ENCODE measurements around the gene PNKP.

The PNKP gene

DNA sequence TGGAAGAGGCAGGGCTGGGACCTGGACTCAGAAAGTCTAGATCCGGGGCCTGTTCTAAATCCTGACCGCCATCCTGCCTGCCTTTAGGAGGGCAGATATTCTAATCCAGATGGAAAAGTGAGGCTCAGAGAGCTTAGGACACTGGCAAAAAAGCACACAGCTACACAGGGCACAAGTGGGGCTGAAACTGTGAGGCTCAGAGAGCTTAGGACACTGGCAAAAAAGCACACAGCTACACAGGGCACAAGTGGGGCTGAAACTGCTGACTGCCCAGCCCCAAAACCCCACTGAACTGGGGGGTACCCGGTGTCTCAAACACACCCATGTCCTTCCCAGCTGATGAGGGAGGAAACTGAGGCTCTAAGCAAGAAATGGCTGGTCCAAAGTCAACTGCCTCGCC is 7.8 kb upstream of the PNKP start:
- DNase-seq, result no peak

DNA sequence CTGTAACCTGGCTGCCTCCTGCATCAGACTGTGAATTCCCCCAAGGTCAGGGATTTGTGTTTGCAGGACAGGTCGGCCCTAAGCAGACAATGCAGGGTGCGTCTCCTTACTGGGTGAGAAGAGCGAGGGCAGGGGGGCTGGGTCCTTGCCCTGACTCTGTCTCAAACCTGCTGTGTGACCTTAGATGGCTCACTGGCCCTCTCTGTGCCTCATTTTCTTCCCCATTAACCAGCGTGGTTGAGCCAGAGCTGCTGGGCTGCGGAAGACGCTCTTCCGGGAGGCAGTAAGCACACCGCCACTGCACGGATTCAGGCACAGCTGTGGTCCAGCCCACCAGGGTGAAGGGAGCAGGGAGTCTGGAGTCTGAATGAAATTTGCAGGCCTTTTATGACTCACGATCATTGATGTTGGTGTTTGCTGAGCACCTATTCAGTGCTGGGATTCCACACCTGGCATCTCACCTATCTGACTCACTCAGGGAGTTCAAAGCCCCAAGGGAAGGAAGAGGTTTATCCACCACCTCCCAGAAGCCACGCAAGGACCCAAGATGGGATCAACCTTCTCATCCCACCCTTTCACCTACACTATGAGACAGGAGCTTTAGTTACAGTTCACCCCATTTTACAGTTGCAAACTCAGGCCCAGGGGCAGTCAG is 7.3 kb upstream of the PNKP start:
- DNase-seq, result no peak

DNA sequence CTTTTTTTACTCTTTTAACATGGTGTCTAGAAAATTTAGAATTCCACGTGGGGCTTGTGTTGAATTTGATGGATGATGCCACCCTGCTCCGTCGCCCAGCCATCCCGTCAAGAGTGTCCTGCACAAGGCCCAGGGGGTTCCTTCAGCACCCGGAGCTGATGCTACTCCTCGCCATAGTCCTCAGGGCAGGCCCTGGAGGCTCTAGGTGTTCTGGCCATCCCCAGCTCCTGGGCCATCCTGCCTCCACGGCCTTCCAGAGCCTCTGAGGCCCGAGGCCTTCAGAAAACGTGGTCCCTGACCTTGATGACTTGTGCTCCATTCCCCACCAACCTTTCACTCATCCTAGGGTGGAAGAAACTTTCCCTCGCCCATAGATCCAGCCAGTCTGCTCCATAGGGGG is 6.5 kb upstream of the PNKP start:
- no peak for DNase-seq

DNA sequence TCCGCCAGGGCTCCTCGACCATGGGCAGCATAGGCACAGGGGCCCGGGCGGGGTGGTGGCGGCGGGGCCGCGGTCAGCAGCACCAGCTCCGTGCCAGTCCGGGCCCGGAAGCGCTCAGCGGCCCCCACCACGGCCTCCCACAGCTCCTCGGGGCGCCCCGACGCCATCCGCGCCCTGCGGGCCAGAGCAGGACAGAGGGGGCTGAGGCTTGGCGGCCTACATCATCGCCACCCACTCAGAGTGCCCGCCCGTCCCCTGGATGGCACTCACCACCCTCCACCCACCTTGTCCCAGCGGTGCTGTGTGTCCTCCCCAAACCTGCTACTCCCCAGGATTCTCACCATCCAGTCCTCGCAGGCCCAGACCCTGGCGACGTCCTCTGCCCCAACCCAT is 5.7 kb upstream of the PNKP start:
- DNase-seq, result no peak

DNA sequence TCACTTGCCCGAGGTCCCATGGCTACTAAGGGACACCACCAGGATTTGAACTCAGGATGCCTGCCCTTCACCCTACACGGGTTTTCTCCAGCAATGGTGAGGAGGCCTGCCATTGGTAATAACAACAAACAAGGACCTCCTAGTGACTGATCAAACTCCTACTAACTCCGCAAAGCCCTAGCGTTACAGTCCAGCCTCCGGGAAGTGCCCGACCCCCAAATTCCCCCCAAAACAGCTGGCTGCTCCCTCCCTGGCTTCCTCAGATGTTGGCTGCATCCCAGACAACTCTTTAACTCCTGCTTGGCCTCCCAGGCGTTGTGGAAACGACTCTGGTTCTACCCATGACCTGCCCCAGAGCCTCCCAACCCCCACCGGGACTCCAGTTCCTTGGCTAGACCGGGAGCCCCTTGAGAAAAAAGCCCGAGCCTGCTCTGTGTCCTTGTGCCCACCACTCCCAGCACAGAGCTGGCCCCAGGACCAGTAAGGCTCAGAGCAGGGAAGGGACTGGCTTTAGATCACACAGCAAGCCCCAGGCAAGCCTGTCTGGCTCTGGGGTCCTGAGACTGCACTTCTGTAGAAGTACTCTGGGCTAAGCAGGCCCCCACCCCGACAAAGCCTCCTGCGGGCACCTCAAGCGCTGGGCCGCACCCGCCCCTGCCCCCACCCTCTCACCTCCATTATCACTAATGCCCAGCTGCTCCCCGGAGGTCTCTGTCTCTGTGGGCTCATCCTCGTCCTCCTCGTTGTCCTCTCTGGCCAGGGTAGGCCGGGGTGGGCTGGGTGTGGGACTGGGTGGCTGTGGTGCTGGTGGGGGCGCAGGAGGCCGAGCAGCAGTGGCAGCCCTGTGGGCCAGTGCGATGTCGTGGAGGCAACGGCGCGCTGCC is 5.1 kb upstream of the PNKP start:
- DNase-seq, result no peak

DNA sequence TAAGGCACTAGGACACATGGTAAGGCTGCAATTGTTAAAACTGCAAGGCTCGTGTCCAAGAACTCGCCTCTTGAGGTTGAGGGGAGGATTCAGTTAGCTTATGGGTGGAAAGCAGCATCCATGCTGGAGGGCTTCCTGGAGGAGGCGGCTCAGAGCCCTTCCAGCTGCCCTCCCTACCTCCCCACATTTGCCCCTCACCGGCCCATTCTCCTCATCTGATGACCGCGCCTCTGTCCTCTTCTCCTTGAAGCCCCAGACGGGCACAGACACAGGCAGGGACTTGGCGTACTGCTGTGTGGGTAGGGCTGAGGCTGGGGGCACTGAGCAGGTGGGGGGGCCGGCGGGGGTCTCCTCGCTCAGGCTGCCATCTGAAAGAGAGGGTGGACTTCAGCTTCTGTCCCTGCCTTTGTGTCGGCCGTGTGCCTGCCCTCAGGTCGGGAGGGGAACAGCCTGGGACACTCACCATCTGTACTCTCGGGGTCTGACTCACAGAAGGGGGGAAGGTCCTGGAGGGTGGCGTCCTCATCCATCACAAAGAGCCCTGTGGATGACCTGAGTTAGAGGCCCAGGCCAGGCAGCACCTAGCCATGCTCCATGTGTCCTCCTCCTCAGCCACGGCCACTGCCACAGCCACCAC is 4.1 kb upstream of the PNKP start:
- no peak for DNase-seq

DNA sequence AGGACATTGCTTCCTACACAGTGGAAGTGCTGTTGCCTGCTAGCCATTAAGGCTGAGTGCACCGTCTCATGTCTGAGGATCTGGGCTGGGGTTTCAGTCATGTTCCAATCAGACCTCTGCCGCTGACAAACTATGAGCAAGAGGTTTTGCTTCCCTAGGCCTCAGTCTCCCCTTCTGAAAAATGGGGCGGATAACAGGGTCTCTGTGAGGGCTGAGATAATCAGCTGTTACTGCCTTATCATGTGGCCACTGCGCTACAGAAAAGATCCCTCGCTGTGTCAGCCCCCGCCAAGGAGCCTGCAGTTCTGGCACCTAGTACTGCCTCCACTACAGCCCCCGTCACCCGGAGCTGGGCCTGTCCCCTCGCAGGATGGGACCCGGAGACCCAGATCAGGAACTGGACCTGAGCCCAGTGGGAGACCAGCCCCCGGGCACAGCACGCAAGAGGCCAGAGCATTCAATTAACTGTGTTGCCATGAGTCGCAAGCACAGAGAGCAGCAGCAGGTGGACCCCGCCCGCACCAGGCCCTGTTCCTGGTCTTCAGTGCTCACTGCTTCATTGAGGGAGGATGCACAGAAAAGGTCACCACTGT is 3.0 kb upstream of the PNKP start:
- DNase-seq, result no peak

DNA sequence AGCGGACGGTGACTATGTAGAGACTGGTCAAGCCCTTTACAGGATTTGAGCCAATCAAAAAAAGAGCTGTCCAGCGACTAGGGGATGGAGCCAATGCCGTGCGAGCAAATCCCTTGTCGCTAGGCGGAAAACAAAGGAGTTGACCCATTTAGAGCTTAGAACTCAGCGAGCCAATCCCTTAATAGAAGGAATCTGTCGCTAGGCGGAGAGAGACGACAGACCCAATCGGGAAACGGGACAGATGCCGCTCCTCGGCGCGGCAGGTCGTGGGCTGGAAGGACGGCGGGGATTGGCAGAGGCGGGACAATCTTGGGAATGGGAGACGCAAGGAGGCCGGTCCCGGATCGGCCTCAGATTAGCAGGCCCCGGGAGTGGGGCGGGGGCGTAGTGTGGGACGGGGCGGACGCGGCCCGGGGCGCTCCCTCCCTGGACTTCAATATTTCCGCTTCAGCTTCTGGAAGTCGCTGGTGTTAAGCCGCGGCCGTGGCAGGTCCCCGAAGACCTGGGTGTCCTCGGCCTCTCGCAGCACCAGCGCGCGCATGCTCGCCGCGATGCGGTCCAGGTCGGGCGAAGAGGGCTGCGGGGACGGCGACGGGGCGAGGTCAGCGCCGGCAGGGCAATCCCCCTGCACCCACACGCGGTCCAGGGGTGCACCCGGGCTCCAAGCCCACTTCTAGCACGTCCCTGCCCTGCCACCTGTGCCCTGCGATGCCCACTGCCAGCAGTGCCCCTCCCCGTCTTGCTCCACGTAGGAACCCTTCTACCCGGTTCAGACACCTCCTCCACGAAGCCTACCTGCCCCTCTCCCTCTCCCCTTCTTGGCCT is 2.3 kb upstream of the PNKP start:
- DNase-seq, result peak; percentile 86

DNA sequence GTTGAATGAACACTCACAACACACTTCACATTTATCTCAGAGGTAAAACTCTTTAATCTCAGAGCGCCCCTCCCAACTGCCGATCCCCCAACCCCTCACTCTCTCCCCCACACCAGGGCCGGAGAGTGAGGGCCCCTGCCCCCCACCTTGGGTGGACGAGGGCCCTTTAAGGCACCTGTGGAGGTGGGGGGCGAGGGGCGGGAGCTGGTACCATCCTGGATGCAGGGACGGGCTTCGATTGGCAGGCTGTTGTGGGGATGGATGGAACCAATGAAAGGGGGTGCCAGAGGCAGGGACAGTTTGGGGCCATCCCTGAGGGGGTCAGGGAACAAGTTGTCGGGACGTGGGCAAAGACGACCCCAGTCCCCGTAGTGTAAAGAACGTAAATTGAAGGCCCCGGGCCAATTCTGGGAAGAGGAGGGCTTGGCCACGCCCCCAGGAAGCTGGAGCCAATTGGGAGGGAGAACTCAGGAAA is 1.7 kb upstream of the PNKP start:
- no peak for DNase-seq

DNA sequence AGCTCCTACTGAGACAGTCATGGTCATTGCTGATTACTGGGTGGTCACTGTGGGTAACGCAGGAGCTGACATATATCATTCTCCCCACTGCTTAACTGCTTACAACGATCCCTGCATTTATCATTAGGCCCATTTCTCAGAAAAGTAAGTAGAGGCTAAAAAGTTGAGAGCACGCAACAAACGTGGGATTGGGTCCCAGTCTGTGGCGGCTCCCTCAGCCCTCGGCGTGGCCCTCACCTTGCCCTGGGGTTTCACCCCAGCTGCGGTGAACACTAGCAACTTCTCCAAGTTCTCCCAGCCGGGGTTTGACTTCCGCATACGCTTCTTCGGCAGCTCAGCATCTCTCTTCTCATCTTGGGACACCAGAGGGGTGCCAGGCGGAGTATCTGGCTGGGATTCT is 2.5 kb downstream of the PNKP start:
- DNase-seq, result no peak

DNA sequence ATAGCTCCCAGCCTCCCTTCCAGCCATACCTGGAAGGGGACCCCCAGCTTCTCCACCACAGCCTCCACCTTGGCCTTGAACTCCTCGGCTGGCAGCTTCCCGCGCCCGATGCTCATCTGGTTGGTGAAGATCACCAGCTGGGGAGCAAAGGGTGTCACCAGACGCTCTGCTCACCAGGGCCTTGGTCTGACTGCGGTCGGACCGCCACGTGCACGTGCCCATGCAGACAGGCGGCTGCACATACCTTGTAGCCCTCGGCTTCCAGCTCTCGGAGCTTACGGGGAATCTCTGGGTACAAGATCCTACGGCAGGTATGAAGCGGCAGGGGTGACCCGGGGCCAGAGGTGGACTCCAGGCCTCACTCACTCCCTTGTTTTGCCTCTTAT is 3.4 kb downstream of the PNKP start:
- no peak for DNase-seq

DNA sequence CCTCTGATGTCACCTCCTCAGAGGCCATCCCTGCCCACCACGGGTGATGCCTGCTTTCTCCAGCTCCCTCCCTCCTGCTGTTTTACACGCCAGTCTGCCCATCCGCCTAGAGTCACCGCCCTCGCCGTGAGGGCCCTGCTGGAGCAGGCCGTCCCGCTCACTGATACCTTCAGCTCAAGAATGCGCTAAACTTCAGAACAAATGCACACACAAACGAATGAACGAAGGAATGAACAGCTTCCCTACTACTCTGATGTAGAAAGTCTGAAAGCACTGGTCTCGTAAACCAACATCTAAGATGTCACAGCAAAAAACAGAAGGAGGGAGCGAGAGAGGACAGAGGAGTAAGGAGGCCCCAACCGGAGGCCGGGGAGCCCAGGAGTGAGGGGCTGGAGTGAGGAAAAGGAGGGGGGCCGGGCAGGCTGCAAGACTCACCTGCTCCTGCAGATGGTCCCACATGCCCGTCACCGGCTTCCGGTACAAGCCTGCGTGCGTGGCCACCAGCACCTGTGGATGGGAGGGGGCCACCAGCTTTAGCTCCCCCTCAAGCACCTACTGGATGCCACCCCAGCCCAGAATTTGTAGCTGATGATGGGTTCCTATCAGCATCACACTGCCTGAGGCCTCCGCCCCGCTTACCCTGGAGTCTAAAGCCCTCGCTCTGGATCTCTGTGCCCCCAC is 4.0 kb downstream of the PNKP start:
- DNase-seq, result no peak

DNA sequence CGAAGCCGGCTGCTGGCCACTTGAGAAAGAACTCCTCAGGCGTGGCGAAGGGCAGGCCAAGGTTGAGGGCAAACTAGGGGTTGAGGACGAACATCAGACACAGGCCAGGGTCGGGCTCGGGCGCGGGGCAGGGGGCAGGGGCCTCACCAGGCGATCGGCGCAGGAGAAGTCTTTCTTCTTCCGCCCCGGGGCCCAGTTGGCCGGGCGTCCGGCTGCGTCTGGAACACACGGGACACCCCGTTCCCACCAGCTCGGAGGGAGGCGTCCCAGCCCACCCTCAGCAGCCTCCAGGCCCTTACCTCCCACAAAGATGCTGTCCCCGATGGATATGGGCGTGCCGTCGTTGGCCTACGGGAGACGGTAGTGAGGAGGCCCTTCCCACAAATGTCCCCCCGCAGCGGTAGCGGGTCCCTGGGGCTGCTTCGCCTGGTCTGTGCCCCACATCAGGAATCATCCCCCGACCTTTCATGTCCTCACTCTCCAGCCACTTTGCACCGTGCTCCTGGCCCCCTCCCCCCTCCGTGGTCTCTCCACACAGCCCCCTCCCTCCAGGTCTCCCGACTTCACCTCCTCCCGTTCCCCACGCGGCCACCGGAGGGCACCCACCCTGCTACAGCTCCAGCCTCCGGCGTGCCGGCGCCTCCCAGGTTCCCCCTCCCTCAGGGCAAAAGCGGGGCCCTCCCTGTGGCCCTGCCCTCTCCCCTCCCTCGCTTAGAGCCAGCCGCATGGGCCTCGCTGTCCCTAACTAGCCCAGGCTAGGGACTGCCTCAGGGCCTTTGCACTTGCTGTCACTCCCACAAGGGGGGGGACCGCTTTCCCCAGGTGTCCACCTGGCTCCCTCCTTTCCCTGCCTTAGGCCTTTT is 4.8 kb downstream of the PNKP start:
- DNase-seq, result no peak

DNA sequence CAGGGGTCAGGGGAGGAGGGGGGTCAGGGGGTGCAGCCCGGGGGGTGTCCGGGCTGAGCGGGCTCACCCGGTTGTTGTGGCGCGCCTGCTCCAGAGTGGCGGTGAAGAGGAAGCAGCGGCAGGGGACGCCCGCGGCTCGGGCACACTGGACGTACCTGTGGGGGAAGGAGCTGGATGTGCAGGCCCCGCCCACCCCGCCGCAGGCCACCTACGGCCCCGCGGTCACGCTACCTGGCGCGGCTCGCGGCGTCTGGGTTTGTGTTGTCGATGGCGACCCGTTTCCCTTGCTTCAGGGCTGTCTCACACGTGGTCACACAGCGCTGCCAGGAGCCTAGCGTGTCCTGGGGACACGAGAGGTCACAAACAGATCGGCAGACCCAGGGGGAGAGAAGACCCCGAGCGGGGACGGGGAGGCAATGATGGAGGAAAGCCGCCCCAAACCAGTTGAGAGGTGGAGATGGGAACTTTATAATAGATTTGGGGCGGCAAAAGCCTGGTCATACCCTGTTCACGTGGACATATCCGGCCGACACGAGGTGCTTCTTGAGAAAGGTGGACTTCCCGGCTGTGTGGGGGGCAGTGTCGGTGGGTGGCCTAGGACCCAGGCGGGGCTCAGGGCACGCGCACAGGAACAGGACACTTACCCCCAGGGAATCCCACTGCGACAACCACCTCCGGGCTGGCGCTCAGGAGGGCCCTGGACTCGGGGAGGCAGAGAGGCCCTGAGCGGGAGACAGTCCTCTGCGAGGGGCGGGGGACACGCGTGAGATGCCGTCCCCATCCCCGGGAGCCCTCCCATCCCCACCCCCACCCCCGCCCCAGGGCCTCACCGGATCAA is 5.6 kb downstream of the PNKP start:
- DNase-seq, result no peak

DNA sequence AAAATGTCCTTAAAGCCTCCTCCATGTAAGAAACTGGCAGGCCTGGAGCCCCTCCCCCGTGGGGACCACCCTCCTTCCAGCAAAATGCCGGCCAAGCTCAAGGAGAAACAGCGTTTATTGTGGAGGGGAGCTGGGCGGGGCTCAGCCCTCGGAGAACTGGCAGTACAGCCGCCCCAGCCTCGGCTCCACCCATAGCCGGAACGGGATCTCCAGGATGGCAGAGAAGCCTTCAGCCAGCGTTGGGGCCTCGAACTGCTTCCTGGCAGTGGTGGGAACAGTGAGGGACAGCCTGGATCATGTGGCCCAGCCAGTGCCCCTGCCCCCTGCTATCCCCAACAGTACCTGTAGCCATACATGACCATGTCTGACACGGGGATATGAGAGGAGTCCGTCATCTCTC is 6.3 kb downstream of the PNKP start:
- no peak for DNase-seq

DNA sequence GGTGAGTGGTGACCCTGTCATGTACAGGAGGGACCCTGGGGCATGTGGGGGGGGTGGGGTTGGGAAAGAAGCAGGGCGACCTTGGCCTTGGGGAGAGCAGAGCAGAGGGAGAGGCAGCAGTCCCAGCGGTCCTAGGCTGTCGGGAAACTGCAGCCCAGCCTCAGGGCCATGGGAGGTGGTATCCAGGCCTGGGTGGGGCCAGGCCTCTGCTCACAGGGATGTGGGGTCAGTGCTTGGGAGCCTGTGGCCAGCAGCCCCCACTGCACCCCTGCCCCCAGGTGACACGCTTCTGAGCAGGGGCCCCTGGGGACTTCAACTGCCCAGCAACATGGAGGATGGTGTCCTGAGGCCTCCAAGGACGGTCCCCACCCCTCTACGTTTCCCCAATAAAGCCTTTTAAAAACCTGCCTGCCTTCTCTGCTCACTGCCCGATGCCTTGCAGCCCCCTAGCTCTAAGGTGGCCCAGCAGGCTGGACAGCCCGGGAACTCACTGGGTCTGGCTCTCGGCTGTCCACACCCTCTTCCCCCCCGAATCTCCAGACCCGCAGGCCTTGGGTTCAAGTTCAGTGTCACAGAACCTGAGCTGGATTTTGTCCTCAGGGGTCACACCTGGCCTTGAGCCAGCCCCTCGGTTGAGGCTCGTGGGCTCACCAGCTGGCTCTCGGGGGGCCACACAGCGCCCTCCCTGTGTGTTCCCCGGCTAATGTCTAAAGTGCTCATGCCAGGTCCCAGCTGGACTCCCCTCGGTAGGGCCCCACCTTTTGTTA is 6.9 kb downstream of the PNKP start:
- DNase-seq, result no peak

DNA sequence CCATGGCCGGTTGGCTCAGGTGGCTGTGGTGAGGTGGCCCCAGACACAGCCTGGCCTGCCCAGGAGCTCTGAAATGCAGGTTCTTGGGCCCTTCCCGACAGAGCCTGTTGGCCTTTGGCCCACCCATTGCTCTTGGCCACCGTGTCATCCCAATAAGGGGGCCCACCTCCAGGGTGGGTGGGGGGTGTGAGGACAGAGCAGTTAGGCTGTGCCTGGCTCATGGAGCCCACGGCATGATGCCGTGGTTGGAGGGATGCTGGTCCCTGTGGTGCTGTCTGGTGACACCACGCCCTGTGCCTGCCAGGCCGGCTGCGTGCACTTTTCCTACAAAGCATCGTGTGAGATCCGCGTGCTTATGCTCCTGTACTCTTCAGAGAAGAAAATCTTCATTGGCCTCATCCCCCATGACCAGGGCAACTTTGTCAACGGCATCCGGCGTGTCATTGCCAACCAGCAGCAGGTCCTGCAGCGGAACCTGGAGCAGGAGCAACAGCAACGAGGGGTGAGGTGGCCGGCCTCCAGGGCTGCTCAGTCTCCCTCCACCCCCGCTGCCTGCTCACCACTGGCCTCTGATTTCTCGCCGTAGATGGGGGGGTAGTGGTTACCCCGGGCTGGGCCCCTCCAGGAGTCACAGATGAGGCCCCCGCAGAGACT is 7.6 kb downstream of the PNKP start:
- DNase-seq, result no peak

DNA sequence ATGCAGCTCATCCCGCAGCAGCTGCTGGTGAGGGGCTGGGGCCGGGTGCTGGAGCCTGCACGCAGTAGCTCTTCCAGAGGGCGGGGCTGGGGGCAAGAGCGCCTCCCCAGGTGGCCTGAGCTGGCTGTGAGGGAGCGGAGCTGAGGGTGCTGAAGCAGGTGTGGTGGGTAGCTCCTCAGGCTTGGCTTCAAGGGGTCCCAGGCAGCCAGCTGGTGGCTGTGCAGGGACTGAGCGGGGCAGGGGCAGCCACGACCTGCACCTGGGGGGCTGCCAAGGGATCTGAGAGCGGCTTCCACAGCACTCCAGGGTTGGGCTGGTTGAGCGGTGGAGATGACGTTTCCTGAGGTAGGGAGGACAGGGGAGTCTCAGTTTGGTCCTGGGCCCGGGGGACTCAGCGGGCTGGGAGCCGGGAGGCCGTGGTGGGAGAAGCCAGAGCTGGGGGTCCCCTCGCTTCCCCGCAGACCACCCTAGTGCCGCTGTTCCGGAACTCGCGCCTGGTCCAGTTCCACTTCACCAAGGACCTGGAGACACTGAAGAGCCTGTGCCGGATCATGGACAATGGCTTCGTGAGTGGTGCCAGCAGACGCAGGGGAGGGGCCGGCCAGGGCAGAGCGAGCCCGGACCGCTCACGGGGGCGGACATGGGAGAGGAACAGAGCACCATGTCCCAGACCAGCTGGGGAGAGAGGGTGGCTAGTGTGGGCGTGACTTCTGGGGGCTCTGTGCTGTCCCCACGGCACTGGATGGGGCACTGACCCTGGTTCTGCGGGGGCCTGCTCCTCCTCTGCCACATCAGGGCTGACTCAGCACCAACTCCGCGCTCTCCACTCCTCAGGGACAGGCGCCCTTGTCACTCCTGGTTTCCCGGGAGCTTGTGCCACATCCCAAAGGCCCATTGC is 9.0 kb downstream of the PNKP start:
- no peak for DNase-seq
